ENCODE results near the gene PPM1A.
A peak's percentile ranks its signal among the peaks of the same experiment; 100 is the strongest.

PPM1A gene

DNA sequence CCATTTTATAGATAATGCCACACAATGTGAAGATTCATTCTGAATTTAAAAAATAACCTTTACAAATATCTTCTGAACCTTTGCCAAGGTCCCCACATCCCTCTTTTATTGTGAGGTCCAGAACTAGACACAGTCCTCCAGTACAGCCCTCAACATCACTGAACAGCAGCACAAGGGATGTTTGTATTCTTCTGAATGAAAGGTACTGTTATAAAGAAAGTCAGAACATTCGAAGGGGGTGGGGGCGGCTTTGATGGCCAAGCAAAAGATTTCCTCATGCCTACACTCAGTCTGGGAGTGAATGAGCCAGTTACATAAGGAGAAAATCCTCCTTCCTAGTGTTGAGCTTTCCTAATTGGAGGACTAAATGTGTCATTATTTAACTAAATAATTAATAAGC lies 77.3 kb downstream of the PPM1A start:
- DNase-seq, result no peak

DNA sequence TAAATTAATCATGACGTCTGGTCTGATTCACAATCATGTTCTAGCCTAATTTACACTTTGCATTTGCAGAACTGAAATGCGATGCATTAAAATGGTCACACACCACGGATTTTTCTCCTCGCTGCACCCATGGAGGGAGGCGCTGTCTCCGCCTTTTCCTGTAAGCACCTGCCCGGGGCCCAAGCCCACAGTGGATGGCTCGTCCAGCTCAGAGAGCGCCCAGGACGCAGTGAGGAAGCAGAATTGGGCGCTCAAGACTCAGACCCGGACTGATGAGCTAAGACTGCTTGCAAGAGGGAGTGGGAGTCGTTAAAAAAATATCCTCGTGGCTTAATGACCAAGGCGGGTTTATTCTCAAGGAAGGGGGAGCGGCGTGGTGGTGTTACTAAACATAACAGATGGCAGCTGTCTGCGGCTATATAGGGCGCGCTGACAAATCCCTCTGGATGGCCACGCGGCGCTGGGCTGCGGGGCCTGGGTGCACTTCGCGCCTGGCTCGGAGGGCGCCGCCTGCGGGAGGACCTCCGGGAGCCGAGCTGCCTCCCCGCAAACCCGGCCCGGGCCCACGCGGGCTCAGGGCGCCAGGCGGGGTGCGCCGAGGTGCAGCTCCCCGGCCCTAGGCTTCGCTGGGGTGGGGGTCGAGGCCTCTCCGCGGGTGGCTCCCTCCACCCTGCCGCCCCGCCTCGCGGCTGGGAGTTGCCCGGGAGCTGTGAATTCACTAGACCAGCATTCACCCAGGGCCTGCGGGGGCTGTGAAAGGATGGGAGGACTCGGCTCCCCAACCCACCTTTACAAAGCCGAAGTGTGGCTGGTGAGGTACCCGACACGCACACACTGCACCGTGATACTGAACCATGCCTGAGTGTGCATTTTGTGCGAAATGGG lies 78.7 kb downstream of the PPM1A start:
- DNase-seq, result peak; percentile 16

DNA sequence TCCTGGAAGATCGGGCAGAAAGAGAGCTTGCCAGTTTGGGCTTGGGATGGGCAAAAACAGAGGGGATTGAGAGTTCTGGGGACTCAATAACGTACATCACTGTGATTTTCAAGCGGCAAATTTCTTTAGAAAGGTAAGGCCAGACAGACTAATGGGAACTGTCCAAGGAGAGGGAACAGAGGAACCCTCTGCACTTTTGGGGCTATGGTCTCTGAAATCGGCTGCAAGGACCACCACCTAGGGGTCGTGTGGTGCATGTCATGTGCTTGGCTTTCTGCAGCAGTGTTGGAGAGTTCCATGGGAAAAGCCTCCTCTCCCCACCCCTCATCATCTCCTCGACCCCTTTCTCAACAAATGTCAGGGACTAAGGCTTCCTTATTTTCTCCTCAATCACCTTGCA lies 79.6 kb downstream of the PPM1A start:
- DNase-seq, result no peak

DNA sequence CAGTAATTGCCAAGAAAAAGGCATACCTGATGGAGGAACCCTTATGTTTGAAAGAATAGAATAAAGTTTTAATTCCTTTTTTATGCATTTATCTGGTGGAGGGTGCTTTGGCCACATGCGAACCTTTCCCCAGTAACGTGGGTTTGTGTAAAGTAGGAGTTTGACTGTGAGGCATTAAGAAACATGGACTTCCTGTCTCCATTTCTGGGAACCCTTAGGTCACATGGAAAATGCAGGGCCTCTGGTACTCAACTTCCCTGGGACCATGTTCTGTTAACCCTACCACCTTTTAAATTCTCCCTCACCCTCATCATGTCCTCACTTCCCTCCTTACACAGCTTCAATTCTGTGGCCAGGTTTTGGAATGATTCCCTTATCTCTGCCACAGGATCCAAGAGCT lies 80.3 kb downstream of the PPM1A start:
- no peak for DNase-seq

DNA sequence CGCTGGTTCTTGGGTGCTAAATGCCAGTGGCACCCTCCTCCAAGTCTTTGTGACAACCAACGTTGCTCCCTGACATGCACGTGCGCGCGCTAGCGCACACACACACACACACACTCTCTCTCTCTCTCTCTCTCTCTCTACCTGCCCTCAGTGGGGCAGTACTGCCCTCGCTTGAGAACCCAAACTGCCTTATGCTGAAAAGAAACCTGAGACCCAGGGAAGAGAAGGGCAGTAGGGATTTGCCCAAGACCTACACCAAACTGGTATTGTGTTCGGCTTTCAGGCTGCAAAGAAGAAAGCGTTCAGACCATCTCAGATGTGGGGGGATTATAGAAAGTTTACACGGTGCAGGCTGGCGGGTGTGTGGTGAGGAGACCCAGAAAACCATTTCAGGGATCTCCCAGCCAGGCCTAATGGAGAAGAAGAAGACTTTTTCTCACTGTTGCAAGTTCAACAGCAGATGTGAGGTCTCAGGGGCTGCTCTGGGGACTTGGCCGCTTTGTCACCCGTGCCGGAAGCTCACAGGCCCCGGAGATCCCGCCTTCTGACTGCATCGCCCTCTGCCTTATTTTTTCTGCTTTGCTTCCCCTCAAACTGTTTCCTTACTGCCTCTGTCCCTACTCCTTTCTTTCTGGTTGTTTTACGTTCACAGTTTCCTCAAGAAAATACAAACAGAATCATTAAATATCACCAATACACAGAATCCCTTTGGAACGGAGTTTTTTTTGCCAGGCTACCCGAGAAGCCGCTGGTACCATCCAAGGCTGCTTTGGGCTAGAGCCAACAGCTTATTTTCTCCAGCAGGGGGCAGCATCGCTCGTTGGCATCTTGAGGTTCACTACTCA lies 82.4 kb downstream of the PPM1A start:
- peak; percentile 38 for DNase-seq

DNA sequence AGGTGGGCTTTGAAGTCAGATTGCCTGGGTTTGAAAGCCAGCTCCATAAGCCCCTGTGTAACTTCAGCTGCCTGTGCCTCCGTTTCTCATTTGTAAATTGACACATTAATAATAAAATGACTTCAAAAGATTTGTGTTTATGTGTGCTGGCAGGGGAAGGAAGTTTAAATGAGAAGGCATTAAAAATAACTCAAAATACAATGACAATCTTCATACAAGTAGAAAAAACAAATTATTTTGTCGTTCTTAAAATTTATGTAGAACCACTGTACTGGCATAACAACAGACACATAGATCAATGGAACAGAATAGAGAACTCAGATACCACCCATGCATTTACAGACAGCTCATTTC lies 83.0 kb downstream of the PPM1A start:
- no peak for DNase-seq

DNA sequence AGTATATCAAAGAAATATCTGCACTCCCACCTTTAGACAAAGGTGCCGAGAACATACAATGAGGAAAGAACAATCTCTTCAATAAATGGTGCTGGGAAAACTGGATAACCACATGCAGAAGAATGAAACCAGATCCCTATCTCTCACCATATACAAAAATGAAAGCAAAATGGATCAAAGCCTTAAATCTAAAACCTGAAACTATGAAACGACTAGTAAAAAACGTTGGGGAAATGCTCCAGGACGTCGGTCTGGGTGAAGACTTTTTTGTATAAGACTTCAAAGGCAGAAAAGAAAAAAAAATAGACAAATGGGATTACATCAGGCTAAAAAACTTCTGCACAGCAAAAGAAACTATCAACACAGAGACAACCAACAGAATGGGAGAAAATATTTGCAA lies 83.8 kb downstream of the PPM1A start:
- no peak for DNase-seq

DNA sequence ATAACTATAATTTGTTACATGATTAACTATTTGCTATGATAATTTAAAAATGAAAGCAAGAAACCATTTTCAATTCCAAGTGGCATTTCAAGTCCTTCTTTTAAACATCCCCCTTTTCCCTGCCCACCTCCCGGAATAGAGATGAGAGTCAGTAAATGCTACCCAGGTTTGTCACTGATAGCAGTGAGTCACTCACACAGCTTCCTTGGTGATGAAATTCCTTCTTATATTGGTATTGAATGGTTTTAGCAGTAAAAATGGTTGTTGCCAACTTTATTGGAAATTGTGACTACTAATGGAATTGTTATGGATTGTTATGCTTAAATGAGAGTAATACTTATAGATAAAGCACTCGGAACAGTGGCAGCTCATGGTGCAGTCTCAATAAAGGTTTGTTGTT lies 90.5 kb downstream of the PPM1A start:
- DNase-seq, result no peak

DNA sequence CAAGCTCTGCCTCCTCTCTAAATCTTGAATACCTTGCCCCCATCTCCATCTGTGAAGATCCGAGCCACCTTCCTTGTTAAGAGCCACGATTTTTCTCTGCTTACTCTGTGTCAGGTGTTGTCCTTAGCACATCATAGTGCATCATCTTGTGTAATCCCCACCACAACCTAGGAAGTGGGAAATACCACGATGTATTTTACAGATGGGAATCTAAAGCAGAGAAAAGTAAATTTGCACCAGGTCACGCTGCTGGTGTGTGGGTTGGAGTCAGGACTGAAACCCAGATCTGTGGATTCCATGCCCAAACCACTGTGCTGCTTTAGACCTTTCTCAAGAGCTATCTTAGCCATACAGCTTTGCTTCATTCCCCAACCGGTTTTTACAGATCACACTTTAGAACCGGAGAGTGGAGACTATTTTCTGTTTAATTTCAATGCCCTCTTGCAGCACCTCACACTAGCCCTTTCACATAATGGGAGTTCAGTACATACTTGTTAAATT lies 94.6 kb downstream of the PPM1A start:
- no peak for DNase-seq

DNA sequence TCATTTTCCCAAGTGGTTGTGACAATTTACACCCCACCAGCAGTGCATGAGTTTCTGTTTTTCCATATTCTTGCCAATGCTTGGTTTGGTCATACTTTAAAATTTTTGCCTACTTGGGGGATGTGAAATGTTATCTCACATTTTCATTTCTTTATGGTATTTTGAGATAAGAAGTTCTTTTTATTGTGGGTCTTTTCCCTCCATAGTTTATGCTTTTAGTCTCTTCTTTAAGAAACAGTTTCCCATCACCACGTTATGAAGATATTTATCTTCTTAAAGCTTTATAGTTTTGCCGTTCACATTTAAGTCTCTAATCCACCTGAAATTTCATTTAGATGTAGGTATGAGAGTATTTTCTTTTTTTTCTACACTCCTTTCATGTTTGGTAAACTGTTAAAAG lies 95.7 kb downstream of the PPM1A start:
- no peak for DNase-seq

DNA sequence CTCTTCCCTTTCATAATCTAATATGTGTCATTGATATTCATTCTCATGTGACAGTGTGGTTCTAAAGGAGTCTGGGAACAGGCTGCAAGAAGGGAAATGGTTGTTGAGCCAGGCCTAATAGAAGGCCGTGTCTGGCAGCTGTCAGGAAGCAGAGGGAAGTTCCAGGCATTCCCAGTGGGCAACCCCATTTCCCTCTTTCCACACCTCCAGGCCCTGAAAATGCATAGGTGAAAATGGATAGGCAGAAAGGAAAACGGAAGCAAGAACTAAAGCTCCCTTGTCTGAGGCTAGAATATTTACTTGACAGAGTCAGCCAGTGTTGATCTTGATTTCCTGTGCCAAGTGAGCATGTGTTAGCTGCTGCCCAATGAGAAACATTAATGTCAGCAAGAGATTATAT lies 97.7 kb downstream of the PPM1A start:
- no peak for DNase-seq

DNA sequence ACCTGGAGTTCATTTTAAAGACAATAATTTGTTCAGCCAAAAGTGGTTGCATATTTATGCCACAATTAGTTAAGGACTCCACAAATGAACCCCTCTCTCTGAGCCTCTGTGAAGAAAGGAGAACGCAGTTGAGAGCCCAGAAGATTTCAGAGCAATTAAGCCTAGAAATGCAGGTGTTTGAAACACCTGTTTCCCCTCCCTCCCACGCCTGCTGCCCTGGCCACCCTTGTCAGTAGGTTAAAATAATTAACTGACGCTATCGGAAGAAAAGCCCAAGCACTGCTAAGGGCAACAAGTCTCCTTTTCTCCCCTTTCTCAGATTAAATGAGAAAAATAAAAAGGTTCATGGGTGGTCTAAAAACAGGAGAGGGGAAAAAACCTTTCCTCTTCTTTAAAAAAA lies 99.2 kb downstream of the PPM1A start:
- DNase-seq, result no peak

Data from EL (cell line).